HL-60 (cell line): Measurements from ENCODE around the gene STX4.
"Not testable (repeated sequence)": the region's sequence is repeated elsewhere in the genome, so short reads cannot be mapped to it uniquely, and the experiment has no call there.

ENCODE experiments used
- DNase-seq, 2 experiments: peaks; one replicate each; pipeline ENCODE4 v3.0.0-alpha.2; 2010 to 2020; ENCODE audit warnings: low read depth in 1 of 2, low spot score in 1 of 2
- H3K27ac ChIP-seq: fragments of 250-450 bp; sonication (Bioruptor Pico); replicated peaks from 2 replicates; pipeline ENCODE4 v1.5.1; 2020; ENCODE audit warnings: mild to moderate bottlenecking, moderate library complexity
- H3K27me3 ChIP-seq: fragments of 250-450 bp; sonication (Bioruptor Pico); 2 replicates; pipeline ENCODE4 v1.5.1; 2021; ENCODE audit warnings: mild to moderate bottlenecking, moderate library complexity; ENCODE audit not compliant: insufficient read depth, poor library complexity, severe bottlenecking
- H3K4me3 ChIP-seq: replicated peaks from 2 replicates; pipeline ENCODE4 v1.5.1; 2011; ENCODE audit warnings: mild to moderate bottlenecking, control low read depth, low read length; ENCODE audit not compliant: insufficient read depth
- CTCF ChIP-seq: IDR thresholded peaks from one replicate; pipeline ENCODE4 v1.5.1; 2011; ENCODE audit warnings: low read length, control low read depth, inconsistent platforms; ENCODE audit not compliant: insufficient read depth
- GABPA ChIP-seq: IDR thresholded peaks from 2 replicates; pipeline ENCODE4 v1.6.1; 2012; ENCODE audit warnings: low read depth
- POLR2AphosphoS5 ChIP-seq: IDR thresholded peaks from 2 replicates; pipeline ENCODE4 v1.6.1; 2012; ENCODE audit warnings: low read depth
- SPI1 ChIP-seq: IDR thresholded peaks from 2 replicates; pipeline ENCODE4 v1.6.1; 2012; ENCODE audit warnings: low read depth, mild to moderate bottlenecking, borderline replicate concordance
- TF ChIP-seq, protein P1 (sequence below): IDR thresholded peaks from 2 replicates; pipeline ENCODE4 v1.6.1; 2012; ENCODE audit warnings: low read depth; ENCODE audit not compliant: insufficient replicate concordance

Gene STX4

DNA sequence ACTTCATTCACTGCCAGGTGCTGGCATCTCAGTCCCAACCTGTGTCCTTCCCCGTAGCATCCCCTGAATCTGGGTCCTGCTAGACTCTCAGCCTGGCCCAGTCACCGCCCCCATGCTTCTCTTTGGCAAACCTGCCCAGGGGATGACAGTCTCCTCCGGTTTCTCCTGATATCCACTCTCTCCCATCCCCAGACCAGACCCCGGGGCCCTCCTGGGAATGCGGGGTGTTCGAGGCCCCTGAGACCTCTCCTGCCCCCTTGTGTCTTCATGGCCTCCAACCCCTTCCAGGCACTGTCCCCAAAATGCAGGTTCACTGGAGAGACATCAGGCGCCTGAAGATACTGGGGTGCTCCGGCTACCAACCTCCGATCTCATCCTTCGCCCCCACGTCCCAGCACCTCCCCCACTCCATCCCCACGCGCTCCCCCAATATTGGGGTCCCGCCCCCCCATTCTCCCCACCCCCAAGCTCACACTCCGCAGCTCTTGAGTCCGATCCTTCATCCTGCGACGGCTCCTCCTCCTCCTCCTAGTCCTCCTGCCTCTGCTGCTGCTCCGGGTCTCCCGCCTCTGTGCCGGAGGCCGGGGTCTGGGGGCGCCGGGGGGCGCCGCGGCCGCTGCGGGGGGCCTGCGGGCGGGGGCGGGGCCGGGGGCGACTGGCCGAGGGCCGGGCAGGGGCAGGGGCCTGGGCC lies 23.3 kb upstream of the STX4 start:
- Histone ChIP-seq H3K27me3 (peaks cover 40% of the 10 kb centered on the region), H3K27ac (no peak overlapping the region), H3K4me3 (no peak overlapping the region)
- TF ChIP-seq, protein P1, sequence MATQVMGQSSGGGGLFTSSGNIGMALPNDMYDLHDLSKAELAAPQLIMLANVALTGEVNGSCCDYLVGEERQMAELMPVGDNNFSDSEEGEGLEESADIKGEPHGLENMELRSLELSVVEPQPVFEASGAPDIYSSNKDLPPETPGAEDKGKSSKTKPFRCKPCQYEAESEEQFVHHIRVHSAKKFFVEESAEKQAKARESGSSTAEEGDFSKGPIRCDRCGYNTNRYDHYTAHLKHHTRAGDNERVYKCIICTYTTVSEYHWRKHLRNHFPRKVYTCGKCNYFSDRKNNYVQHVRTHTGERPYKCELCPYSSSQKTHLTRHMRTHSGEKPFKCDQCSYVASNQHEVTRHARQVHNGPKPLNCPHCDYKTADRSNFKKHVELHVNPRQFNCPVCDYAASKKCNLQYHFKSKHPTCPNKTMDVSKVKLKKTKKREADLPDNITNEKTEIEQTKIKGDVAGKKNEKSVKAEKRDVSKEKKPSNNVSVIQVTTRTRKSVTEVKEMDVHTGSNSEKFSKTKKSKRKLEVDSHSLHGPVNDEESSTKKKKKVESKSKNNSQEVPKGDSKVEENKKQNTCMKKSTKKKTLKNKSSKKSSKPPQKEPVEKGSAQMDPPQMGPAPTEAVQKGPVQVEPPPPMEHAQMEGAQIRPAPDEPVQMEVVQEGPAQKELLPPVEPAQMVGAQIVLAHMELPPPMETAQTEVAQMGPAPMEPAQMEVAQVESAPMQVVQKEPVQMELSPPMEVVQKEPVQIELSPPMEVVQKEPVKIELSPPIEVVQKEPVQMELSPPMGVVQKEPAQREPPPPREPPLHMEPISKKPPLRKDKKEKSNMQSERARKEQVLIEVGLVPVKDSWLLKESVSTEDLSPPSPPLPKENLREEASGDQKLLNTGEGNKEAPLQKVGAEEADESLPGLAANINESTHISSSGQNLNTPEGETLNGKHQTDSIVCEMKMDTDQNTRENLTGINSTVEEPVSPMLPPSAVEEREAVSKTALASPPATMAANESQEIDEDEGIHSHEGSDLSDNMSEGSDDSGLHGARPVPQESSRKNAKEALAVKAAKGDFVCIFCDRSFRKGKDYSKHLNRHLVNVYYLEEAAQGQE: no peak
- TF ChIP-seq POLR2AphosphoS5 (no peak), SPI1 (no peak), GABPA (no peak), CTCF (no peak)
- DNase-seq: no peak

- Histone ChIP-seq H3K27ac (no peak within 1 kb of the TSS), H3K4me3 (no peak within 1 kb of the TSS), H3K27me3 (peaks cover 38% of the 10 kb centered on the region)
- TF ChIP-seq SPI1 (no peak), CTCF (no peak), POLR2AphosphoS5 (no peak), GABPA (no peak)
- TF ChIP-seq, protein P1: no peak
- no peak for DNase-seq
These were observed 22.6 kb upstream of the STX4 start, which contains the start of gene STX1B for GRCh38 chr16:31010585-31011325. TSS of gene STX1B (minus strand) at chr16:31010638. CDS start at chr16:31010396, 242 bp downstream.

DNA sequence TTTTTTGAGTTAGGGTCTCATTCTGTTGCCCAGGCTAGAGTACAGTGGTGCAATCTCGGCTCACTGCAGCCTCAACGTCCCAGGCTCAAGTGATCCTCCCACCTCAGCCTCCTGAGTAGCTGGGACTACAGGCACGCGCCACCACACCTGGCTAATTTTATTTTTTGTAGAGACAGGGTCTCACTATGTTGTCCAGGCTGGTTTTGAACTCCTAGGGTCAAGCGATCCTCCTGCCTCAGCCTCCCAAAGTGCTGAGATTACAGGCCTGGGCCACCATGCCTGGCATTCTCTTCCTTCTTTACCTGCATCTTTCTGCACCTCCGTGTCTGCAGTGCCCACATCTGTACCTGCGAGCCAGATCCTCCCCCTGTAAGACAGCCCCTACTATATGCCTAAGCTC lies 21.5 kb upstream of the STX4 start:
- not testable (repeated sequence) for H3K4me3 ChIP-seq, H3K27ac ChIP-seq, DNase-seq
- peaks cover 34% of the 10 kb centered on the region for H3K27me3 ChIP-seq

GRCh38 chr16:31013292-31013691 lies 20.1 kb upstream of the STX4 start:
- not testable (repeated sequence) for DNase-seq, H3K4me3 ChIP-seq, H3K27ac ChIP-seq
- H3K27me3 ChIP-seq: peaks cover 23% of the 10 kb centered on the region
- peak; percentile 36; the same call in 1 of the 2 replicates for TF ChIP-seq SPI1
